Sciatic nerve (tissue), 2 donors: ENCODE results near the gene BCL10. TPM values are rescaled to one million over a fixed set of nuclear protein-coding genes. Genes with fewer than 3 reads are reported as not detected.

ENCODE experiments used
- ATAC-seq: fragments of 200-7000 bp; cut with Tn5 transposase; one replicate; pipeline ENCODE4 v1.9.1; 2020; ENCODE audit warnings: mild to moderate bottlenecking, moderate library complexity
- DNase-seq: peaks from one replicate; pipeline ENCODE4 v3.0.0-alpha.2; 2020; ENCODE audit warnings: low spot score
- intact Hi-C: fragments of 100-400 bp; cut with DNase I; formaldehyde crosslinking; loops from one replicate; pipeline ENCODE4 v1.14.2; 2022
- total RNA-seq: library from RNA; stranded (reverse); fragmentation: NEBNext Ultra II Directional; extraction: Animal tissue kit (Norgen Biotek cat#: 25700); gene quantifications from one replicate; pipeline ENCODE4 v1.2.1, GENCODE V29; 2021
- donor health status: DM: no; HTN: no; CAD: no.
- donor health status: DM: no; HTN: no; CAD: no.

The BCL10 gene
- total RNA-seq, 1 donor from 2014 or later: 17.8 TPM

DNA sequence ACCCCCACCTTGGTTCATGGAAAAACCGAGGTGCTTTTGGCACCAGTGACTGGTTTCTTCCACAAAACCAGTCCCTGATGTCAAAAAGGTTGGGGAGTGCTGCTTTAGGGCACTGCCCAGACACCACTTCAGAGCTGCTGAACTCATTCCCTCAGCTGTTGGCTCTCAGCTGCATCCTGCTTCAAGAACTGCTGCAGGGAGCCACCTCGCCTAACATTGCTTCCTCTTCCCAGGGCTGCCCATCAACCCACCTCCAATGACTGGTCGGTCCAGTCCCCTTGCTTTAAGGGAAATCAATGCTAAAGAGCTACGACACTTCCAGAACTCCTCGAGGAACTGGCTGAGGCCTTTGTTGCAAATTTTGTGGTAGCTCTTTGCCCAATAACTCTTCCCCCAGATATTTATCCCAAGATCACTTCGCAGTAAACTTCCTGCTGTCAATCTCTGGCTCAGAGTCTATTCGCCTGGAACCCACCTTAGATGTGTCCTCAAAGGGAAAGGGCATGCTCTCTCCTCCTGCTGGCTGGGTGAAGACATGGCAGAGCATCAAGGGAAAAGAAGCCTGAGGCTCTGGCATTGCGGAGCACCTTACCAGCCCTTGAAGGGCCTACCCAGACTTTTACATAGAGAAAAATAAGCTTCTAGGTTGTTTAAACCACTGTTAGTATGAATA lies 46.0 kb downstream of the BCL10 start:
- intact Hi-C loops: no loop called here
- no peak for DNase-seq
- no peak for ATAC-seq

DNA sequence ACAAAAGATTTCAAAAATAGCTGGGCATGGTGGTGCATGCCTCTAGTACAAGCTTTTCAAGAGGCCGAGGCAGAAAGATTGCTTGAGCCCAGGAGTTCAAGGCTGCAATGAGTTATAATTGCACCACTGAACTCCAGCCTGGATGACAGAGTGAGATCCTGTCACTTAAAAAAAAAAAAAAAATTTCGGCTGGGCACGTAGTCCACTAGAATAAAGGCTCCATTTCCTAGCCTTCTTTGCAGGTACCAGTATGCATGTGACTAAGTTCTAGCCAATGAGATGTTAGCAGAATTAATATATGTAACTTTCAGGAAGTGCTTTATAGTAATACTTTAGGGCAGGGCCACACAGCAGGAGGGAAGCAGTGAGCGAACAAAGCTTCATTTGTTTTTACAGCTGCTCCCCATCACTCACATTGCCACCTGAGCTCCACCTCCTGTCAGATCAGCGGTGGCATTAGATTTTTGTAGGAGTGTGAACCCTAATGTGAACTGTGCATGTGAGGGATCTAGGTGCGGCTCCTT lies 46.8 kb downstream of the BCL10 start:
- ATAC-seq (no peak), DNase-seq (no peak)
- intact Hi-C loops: no loop called here

DNA sequence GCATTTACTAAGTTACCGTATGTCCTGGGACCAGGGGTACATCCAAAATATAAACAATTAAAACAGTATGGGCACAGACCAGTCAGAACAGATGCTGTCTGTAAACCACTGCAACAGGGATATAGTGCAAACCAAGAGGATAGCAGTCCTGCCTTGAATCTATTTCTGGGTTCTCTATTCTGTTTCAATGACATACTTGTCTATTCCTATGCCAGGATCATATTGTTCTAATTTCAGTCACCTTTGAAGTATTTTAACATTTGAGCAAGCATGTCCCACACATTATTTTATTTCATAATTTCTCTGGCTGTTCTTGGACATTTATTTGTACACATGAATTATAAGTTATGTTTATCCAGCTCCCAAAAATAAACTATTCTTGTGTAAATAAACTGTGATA lies 47.5 kb downstream of the BCL10 start:
- DNase-seq: no peak
- no peak for ATAC-seq
- intact Hi-C loops: no loop called here

DNA sequence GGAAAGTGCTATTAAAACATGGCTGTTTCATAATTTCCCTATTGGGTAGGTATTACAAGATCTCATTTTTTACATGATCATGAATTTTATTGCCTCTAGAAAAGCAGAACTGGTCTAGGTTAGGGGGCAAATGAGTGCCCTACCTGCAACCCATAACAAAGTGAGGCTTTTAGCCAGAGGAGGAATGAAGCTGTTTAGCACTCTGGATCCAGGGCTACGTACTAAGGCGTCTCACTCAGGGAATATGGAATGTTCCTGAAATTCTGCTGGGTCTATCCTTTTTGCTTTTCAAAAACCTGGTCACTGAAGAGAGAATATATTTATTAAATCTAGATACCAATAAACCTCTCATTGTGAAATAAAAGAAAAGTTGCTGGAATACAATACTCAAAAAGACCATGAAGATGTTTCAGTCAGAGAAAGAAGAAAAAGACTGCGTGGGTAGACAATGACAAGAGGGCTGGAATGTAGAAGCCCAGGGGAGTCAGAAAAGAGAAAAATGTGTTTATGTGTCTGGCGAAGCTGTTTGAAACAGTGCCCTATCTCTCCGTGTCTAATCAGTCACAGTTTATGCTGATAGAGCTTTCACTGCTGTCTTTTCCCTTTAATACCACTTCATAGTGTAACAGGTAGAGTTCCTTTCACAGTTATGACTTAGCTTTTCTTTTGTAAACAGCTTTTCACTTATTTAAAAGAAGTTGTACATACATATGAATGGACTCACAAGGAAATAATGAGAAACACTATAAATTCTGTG lies 50.6 kb downstream of the BCL10 start:
- ATAC-seq (no peak), DNase-seq (no peak)
- intact Hi-C loops: no loop called here

DNA sequence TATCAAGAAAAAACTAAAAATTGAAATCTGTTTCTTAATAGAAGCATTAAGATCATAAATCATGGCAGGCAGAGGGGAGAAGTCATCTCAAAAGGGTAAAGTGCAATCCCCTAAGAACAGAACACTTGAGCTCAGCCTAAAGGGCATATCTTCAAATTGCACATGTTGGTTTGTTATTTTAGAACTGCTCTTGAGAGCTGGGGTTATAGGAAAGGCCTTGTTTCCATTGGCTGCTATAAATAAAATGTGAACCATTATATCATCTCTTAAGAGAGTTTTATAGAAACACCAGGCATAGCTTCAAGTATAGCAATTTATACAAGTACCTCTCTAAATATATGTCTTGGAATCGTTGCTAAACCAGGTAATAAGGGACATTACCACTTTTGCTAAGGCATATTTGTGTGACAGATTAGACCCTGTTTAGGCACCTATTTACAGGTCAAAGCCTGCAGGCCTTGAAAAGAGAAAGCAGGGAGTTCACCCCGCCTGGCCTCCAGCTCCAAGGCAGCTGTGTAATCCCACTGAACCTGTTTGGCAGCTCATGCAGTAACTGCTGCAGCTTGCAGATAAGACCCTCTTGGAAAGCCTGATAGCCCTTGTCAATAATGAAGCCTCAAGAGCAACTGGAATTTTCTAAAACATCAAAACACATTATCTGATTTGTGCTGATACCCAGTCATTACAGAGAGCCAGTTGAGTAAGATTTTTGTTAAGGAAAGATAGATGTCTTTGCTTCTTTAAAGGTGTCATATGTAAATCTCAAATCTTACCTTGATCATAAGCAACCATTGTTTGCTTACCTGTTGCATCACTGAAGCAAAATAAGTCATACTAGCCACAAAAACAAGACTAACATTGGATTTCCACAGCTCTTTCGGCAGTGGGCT lies 51.5 kb downstream of the BCL10 start:
- intact Hi-C loops: no loop called here
- ATAC-seq (no peak), DNase-seq (no peak)

DNA sequence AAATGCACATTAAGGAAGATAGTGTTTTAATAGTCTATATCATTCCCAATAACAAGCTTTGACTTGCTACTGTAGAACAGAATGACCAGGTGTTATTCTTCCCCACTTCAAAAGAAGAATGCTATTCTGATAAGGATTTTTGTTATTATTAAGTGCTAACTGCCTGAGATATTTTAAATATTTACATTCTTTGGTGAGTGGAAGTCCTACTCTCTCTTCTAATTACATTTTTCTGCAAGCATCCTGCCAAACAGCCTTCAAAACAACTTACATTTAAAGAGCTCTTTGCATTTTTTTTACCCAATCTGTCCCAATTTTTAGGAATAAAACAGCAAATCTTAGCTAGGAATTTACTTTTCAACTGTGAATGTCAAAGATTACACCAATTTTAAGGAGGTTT lies 52.1 kb downstream of the BCL10 start:
- DNase-seq (no peak), ATAC-seq (no peak)
- intact Hi-C loops: no loop called here

DNA sequence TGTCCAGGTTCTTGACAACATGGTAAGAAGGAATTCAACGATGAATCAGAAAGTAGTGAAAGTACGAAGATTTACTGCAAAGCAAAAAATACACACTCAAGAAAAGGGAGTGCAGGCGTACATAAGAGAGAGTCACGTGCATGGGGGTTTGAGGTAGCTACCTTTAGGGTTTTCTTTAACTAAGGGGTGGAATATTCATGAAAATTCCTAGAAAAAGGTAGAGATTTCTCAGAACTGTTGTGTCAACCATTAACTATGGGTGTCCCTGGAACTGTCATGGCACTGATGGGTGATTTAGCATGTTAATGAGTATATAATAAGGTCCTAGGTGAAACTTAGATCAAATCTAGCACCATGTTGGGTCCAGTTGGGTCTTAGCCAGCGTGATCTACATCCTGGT lies 53.1 kb downstream of the BCL10 start:
- intact Hi-C loops: no loop called here
- ATAC-seq: no peak
- DNase-seq: no peak

DNA sequence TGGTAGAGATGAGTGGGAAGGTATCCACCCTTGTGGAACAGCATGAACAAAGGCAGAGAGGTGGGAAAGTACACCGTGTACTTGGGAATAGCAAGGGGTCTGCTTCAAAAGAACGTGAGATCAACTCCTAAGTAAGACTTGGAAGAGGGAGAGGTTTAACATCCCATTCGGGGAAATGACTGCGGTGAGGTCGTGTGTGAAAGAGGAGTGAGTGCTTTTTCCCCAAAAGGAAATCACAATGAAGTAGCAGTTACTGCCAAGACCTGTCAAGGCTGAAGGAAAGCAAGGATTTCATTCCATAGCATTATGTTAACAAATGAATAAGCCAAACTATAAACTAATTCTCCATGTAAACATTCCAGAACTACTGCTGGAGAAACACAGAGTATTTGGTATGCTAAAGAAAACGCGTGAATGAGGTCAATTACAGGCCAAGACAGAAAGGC lies 55.7 kb downstream of the BCL10 start:
- intact Hi-C loops: no loop called here
- ATAC-seq (no peak), DNase-seq (no peak)

DNA sequence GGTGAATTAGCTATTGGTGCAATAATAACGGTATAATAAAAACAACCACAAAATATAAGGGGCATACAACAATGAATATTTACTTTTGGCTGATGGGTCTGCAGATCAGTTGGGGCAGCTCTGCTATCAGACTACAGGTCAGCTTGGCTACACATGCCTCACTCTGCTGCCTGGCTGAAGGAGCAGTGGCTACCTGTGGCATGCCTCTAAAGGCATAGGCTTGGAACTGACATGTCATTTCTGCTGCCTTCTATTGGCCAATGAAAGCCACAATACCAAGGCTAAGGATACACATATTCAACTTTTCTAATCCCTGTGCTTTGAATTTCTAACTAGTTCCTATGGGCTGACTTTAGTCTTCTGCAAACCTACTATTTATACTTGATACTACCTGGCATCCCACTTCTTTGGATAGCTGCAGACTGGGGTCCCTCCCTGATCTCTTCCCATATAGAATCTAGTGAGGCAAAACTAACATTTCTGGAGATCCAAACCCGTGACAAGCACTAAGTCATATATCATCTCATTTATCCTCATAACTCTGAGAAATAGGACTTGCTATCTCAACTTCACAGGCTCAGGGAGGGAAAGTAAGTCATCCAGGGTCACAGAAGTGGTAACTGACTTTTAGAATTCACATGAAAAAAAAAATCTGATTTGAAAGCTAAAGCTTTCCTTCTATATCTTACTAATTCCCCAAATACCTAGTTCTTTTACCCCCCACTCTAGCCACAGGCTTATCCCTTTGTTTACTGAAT lies 56.4 kb downstream of the BCL10 start:
- intact Hi-C loops: no loop called here
- ATAC-seq (no peak), DNase-seq (no peak)

DNA sequence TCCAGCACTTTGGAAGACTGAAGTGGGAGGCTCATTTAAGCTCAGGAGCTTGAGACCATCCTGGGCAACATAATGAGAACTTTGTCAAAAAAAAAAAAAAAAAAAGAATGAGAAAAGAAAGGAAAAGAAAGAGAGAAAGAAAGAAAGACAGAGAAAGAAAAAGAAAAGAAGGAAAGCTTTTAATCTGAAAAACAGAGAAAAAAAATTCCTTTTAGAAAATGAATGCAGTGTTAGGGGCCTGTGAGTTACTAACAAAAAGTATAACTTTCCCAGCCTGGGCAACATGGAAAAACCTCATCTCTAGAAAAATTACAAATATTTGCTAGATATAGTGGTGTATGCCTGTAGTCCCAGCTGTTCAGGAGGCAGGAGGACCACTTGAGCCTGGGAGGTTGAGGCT lies 59.7 kb downstream of the BCL10 start:
- ATAC-seq (no peak), DNase-seq (no peak)
- intact Hi-C loops: no loop called here

Other genes with a start within 250 kb of the BCL10 start
- gene MCOLN3, start 228.1 kb downstream of the BCL10 start, total RNA-seq: 11.2 TPM
- gene SYDE2, start 75.6 kb downstream of the BCL10 start, total RNA-seq: 18.3 TPM
- 30.9 TPM for gene C1orf52, start 17.0 kb downstream of the BCL10 start, total RNA-seq
- 35.7 TPM for gene DDAH1, start 188.5 kb upstream of the BCL10 start, total RNA-seq